Stimulated activated CD8-positive, alpha-beta memory T cell treated with anti-CD3 and anti-CD28 coated beads, Interleukin-7, amount 100 ng/mL, for 48 hours (primary cell): ENCODE measurements around the gene SNRNP25.

Experiments used
- DNase-seq, 2 donors: peaks; one replicate each; pipeline ENCODE4 v3.0.0-alpha.2; 2020; ENCODE audit warnings: low read depth in 1 of 2; ENCODE audit errors: extremely low read depth in 1 of 2

SNRNP25 gene

DNA sequence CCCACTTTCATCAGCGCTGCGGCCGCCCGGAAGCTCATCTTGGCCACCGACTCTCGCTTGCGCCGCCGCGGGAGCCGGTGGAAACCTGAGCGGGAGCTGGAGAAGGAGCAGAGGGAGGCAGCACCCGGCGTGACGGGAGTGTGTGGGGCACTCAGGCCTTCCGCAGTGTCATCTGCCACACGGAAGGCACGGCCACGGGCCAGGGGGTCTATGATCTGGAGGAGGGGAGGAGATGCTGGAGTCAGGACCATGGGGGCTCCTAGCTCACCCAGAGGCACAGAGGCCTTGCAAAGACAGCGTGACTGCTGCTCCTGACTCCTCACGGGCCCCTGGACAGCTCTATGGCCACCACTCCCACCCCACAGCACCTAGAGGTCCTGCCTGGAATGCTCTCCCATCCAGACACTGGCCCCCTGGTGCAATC lies 9.4 kb downstream of the SNRNP25 start:
- DNase-seq = no peak

DNA sequence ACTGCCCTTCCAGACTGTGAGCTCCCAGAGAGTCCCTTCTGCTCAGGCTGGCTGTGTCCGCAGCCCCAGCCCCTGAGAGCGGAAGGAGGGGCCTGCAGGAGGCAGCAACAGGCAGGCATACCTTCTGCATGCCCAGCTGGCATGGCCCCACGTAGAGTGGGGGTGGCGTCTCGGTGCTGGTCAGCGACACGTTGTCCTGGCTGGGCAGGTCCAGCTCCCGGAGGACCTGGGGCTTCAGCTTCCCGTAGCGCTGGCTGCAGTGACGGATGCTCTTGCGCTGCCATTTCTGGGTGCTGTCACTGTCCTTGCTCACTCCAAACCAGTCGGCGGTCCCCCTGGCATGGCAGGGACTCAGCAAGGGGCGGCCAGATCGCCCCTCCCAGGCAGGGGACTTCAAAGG lies 9.8 kb downstream of the SNRNP25 start:
- DNase-seq = no peak

DNA sequence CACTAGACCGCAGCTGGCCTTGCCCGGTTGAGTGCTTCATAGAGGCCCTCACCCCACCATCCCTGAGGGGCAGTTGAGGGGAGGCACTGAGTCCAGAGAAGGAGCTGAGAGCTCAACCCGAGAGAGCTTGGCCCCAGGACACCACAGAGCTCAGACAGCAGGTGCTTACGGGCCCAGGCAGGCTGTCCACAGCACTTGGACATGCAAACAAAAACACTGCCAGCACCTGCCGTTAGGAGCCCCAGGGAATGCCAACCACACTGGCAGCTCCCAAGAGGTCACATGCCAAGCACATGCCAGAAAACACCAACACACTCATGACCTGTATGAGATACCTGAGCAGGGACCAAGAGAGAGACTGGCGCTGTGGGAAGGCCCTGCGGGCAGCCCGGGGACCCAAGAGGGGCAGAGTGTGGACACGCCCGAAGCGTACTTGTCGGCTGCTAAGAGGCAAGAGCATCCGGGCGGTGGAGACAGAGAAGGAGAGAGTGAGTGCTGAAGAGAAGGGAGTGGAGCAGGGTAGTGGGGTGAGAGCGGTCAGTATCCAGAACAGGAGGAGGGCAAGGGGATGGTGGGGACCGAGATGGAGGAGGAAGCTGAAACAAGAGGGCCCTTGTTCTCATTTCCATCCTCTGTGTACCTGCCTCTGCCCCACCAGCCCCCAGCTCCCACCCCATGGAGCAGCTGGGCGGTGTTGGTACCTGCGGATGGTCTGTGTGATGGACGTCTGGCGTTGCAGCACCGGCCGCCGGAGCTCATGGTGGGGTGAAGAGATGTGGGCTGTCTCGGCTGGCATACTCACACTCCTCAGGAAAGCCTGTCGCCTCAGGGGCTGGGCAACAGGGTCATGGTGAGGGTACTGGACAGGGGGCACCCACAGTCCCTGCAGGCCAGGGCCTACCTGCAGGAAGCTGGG lies 10.6 kb downstream of the SNRNP25 start:
- DNase-seq = no peak

DNA sequence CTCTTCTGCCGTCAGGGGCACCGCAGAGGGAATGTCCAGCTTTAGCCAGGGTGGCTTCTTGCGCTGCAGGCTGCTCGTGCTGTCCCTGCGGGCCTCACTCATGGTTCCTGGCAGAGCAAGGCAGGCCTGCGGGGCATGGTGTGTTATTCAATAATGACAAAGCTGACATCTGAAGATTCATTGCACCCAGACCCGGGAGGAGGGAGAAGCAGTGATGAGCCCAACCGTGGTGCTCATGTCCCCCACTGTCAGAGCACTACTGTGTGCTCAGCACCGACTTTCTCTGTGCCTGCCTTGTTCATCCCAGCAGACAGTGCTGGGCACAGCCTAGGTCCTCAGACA lies 11.3 kb downstream of the SNRNP25 start:
- no peak for DNase-seq

DNA sequence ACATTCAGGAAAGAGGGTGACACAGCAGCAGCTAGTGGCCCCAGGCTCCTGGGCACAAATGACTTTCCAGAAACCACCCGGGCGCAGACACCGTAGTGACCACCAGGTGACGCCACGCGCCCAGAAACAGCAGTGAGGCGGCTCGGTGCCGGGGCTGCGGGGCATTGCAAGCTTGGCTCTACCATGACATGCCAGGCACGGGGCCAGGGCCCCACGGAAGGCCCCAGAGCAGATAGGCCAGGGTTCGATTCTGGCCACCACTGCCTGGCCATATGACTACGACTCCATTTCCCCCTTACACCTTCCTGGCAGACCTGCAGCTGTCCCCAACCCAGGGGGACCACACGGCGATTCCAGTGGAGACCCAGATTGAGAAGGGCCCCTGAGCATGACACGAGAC lies 12.1 kb downstream of the SNRNP25 start:
- DNase-seq = peak; percentile 66 to 76

DNA sequence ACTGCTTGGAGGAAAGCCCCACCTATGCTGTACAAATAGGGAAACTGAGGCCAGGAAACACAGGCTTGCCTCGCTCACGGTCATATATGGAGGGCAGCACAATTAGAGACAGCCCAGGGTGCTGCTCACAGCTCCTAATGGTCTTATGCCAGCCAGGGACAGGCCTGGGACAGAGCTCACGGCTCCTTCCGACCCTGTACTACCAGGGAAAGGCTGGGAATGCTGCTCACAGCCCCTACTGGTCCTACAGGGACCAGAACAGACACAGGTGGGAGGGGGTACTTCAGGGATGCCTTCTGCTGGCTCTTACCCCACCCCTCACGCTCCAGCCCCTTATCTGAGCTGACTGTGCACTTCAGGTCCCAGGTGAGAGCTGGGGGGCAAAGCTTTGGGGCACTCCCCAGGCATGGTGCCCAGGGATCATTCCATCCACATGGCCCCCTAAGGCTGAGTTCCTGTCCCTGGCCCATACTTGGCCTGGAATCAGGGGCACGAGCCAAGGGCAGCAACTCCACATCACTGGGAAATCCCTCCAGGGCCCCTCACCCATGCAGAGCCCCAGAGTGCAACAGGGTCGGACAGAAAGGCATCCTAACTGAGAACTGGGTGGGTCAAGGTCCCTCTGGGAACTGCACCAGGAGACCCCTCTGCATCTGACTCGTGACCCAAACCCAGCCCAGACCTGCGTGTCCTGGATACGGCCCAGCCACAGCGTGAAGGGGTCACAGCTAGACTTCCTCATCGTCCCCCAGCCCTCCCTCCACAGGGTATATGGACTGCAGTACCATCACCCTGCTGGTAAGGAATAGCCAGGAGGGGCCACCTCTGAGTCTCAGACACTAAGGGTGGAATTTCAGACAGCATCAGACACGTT lies 12.9 kb downstream of the SNRNP25 start:
- DNase-seq = no peak

DNA sequence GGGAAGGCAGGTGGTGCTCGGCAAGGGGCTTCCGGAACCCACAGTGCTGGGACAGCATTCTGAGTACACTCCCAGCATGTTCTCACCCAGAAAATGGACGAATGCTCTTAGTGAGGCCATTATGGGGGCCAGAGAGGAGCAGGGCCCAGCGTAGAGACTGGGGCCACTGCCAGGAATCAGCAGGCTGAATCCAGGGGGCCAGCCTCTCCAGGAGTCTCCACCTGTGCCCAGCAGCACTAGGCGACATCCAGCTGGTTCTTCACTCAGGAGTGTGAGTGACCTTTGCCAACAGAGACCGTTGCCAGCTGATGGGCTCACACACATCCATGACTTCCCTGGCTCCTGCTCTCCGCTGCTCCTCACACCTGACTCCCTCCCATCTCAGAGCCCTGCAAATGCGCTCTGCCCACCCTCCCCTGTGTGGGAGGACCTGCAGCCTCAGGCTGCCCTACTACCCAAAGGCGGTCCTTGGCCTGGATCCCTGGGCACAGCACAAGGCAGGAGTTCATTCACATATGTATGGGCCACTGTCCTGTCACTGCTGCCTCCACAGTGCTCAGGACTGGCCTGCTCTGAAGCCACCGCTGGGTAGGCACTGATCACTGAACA lies 13.7 kb downstream of the SNRNP25 start:
- no peak for DNase-seq

DNA sequence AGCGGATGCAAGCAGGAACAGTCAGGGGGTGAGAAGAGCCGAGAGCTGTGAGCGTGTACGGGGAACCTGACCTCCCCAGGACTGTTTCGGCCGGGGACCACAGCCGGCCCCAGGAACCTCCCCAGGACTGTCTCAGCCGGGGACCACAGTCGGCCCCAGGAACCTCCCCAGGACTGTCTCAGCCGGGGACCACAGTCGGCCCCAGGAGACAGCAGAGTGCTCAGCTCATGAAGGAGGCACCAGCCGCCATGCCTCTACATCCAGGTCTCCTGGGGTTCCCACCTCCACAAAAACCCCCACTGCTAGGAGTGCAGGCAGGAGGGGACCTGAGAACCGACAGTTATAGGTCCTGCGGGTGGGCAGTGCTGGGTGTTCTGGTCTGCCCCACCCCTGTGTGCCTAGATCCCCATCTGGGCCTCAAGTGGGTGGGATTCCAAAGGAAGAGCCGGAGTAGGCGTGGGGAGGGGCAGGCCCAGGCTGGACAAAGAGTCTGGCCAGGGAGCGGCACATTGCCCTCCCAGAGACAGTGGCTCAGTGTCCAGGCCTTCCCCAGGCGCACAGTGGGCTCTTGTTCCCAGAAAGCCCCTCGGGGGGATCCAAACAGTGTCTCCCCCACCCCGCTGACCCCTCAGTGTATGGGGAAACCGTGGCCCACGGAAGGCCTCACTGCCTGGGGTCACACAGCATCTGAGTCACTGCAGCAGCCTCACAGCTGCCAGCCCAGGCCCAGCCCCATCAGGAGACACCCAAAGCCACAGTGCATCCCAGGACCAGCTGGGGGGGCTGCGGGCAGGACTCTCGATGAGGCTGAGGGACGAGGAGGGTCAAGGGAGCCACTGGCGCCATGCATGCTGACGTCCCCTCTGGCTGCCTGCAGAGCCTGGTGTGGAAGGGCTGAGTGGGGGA lies 14.5 kb downstream of the SNRNP25 start:
- DNase-seq = no peak

DNA sequence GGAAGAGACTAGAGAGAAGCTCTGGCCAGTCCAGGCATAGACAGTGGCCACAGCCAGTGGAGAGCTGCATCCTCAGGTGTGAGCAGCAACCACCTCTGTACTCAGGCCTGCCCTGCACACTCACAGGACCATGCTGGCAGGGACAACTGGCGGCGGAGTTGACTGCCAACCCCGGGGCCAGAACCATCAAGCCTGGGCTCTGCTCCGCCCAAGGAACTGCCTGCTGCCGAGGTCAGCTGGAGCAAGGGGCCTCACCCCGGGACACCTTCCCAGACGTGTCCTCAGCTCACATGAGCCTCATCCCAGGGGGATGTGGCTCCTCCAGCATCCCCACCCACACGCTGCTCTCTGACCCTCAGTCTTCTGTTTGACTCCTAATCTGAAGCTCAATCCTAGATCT lies 15.6 kb downstream of the SNRNP25 start:
- no peak for DNase-seq

DNA sequence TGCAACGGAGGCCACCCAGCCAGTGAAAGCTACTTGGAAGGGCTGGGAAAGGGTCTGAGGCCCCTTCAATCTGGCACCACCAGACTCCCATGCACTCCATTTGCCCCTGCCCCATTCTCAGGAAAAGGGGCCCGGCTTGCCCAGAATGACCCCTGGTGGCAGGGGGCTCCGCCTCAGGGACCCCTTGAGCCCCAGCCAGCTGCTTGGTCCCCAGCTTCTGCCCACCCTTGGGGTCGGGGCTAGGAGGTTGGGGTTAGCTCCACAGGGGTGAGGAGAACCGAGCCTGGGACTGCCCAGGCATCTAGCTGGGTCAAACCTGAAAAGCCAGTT lies 17.5 kb downstream of the SNRNP25 start:
- DNase-seq = no peak

DNA sequence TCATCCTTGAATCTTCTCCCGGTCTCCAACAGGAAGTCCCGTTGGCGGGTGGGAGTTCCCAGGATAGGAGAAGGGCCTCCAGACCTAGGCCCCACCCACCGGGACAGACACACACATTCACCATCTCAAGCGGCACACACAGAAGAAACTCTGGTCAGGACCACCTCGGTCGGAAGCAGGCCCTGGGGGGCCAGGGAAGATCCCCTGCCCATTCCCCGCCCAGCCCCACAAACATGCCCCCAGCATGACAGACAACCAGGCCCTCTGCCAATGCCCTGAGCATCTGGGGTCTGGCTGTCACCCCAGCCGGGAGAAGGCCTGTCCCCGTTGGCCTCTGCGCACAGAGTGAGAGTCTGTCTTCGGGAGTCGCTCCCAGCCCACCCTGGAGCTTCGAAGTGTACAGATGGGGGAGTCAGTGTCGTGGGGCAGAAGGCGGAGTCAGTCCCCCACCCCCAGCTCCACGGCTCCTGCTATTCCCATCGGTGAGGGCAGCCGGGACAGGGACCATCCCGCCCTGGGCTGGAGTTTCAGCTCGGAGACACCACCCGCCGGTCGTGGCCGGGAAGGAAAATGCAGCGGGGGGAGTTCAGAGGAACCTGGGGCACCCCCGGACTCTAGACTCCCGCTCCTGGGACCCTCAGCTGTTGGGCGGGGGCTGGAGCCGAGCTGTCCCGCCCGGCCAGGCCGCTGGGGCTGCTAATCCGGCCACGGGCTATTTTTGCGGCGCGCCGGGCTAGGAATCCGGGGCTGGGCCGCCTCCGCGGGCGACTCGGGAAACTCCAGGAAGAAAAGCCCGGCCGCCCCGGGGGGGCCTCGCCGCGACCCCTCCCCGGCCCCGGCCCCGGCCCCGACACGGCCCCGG lies 18.1 kb downstream of the SNRNP25 start:
- no peak for DNase-seq

DNA sequence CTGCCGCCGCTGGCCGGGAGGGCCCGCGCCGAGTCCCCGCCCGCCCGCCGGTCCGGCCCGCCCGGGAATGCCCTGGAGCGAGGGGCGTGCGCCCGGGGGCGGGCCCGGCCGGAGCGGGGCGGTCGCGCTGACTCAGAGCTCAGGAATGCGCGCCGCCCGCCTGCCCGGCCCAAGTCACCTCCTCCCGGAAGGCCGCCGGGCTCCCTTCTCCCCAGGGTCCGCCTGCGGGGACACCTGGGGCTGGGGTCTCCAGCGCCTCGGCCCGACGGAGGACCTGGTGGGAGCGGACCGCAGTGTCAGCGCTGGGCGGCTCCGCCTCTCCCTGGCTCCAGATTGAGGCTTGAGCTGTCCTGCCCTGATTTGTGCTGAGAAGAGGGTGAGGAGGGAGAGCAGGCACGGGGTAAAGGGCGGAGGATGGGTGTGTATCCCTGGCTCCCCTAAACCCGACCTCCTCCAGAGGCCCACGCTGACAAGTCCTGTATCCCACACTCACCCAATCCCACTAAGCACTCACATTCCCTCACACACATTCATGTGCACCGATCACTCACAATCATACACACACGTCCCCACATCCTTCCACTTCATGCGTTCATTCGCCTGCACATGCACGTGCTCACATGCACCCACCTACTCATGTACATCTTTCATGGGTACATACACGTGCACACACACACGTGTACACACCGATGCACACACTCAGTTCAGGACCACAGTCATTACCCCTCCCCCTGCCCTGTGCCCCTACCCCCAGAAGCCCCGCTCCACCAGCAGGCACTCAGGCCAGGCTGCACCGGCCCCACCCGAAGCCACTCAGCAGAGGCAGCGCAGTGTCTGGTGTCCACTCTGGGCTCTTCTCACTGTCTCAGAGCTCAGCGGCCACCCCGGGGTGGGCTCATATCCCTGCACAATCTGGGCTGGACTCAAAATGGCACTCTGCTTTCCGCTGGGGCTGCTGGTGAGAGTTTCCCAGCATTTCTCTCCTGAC lies 19.2 kb downstream of the SNRNP25 start, which contains the start of gene RHBDF1:
Gene RHBDF1 (minus strand): TSS at position 71 of the 988 bp plus-strand sequence. CDS start 7,616 bp downstream, outside the sequence.
- no peak for DNase-seq

DNA sequence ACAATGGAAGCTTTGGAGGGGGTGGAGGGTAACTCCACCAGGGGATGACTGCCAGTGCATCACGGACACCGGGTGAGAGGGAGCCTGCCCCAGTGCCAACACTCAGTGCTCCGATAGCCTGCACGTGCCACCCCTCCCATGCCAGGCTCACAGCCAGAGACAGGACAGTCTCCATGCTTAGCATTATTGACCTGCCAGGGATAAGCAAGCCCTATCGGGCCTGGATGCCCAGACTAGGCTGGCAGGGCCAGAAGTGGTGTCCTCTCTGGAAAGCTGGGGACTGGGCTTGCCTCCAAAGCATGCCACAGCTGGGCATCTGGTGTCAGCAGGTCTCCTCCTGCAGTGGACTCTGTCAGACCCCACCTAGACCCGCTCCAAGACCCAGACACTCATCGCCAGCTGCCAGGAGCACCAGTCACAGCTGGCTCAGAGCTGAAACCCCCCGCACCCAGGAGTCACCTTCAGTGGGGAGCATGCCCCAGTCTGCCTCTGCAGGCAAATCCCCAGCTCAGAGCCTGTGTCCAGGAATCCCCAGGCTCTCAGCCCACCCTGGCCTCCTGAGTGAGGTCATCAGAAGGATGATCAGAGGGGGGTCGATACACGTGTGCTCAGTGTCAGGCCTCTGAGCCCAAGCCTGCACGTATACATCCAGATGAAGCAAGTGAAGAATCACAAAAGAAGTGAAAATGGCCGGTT lies 20.6 kb downstream of the SNRNP25 start:
- DNase-seq = no peak

DNA sequence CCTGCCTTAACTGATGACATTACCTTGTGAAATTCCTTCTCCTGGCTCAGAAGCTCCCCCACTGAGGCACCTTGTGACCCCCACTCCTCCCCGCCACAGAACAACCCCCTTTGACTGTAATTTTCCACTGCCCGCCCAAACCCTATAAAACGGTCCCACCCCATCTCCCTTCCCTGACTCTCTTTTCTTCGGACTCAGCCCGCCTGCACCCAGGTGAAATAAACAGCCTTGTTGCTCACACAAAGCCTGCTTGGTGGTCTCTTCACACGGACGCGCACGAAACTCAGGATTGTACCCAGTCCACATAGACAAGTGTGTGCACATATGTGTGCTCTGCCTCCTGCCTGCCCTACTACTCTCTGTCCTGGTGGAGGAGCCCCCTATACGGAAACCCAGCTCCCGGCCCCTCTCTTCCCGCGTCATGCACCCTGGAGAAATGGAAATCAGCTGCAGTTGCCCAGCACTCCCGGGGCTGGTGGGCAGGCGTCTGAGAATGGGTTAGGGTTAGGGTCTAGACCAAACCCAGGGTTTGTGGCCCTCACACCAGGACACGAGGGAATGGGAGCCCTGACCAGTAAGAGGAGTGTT lies 21.2 kb downstream of the SNRNP25 start:
- no peak for DNase-seq

DNA sequence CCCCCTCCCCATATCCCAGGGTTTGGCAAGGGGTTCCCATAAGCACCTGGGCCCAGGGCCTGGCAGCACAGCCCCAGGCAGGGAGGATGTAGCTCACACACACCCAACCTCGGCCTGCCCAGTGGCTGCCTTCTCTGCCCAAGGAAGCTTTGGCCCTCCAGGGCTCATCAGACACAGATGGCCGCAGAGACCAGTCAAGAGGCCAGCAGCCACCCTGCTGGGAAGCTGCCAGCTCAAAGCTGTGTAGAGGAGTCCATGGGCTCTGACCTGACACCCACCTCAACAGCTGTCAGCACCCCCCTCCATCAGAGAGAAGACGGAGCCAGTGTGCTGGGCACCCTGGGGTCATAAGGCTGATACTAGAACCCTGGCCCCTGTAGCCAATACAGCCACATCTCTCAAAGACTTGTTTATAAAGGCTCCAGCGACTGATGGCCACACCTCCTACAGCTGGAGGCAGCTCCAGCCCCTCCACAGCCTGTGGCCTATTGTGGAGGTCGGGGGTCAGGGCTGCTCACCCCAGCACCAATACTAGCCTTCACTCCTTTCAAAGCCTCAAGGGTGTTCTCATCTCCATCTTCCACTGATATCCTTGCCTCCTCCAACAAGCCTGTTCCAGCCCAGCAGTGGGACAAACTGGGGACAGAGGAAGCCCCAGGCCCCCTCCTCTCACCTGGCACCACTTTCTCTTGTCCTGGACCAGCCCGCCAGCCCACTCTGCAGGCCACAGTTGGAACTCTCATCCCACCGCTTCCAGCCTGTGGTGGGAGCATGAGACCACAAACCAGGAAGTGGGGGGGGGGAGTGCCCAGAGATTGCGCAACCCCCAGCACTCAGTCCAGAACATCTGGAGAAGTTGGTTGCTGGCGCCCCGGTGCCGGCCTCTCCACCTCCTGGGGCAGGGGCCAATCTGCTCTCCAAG lies 22.2 kb downstream of the SNRNP25 start:
- DNase-seq = no peak

DNA sequence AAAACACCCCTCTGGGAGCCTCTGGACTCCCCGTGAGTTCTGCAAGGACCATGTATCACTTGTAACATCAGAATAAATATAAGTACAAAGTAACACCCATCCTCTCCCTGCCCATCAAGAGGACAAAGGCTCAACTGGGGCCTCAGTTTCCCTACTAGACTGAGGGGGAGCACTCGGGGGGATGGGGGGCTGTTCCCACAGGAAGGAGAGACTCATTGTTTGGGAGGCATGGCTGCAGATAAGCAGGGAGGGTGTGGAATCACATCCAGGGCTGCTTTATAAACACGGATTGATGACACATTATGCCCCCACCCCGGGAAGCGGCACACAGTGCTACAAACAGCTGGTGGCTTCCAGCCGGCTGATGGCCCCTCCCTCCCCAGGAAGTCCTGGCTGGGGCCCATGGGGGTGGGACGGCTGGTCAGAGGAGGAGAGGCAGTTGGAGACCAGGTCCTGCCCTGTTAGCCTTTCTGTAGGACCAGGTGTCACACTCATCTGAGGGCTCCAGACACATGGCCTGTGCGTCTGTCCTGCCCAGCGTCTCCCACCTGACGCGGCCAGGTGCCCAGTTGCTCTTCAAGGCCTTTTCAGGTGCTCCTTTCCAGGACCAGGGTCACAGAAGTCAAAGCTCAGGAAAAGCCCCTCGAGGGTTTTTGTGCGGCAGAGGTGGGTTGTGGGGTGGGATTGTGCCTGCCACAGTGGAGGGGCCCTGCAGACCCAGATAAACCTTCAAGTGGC lies 23.1 kb downstream of the SNRNP25 start:
- DNase-seq = no peak
